Calu3 (cell line): ENCODE results near the gene BECN2. TPM values are rescaled to one million over a fixed set of nuclear protein-coding genes. Genes with fewer than 3 reads are reported as not detected.

Experiments used
- BruUV-seq: library from RNA; stranded (reverse); fragments of 400-500 nt; replicated peaks from 2 replicates; lab custom pipeline; 2021; lab: Mats Ljungman, UMichigan
- CTCF ChIA-PET: fragments of 300-600 bp; sonication (Branson Sonifier 250); formaldehyde crosslinking; loops from one replicate; lab custom pipeline; 2022; ENCODE audit warnings: antibody characterized with exemption; lab: Charles Lee
- DNase-seq: peaks from one replicate; pipeline ENCODE4 v3.0.0; 2022
- H3K27ac Mint-ChIP-seq: one replicate; pipeline ENCODE4 v1.8.0; 2022; ENCODE audit warnings: mixed read lengths; ENCODE audit not compliant: unreplicated experiment
- H3K27me3 Mint-ChIP-seq: one replicate; pipeline ENCODE4 v1.8.0; 2022; ENCODE audit warnings: mixed read lengths; ENCODE audit not compliant: unreplicated experiment
- H3K36me3 Mint-ChIP-seq: one replicate; pipeline ENCODE4 v1.8.0; 2022; ENCODE audit warnings: mild to moderate bottlenecking, moderate library complexity, mixed read lengths; ENCODE audit not compliant: insufficient read depth, unreplicated experiment
- H3K4me1 Mint-ChIP-seq: one replicate; pipeline ENCODE4 v1.8.0; 2022; ENCODE audit warnings: mild to moderate bottlenecking, low read depth, mixed read lengths; ENCODE audit not compliant: unreplicated experiment
- H3K4me3 Mint-ChIP-seq: one replicate; pipeline ENCODE4 v1.8.0; 2022; ENCODE audit warnings: mild to moderate bottlenecking, low read depth, moderate library complexity, mixed read lengths; ENCODE audit not compliant: unreplicated experiment
- H3K9me3 Mint-ChIP-seq: one replicate; pipeline ENCODE4 v1.8.0; 2022; ENCODE audit warnings: low read depth, mixed read lengths; ENCODE audit not compliant: unreplicated experiment
- intact Hi-C: fragments of 100-400 bp; cut with micrococcal nuclease; formaldehyde crosslinking; loops from one replicate; pipeline ENCODE4 v1.10.0; 2022; ENCODE audit not compliant: unreplicated experiment
- total RNA-seq: library from RNA; stranded (reverse); gene quantifications from 2 replicates; pipeline ENCODE4 v1.2.3, GENCODE V29; 2022
- TF ChIP-seq, protein P1 (sequence below): fragments of 200-600 bp; IDR thresholded peaks from one replicate; pipeline ENCODE4 v1.8.0; 2022; ENCODE audit warnings: antibody characterized with exemption; ENCODE audit not compliant: unreplicated experiment

Gene BECN2
- total RNA-seq, 1 experiment from 2014 or later, result not detected

DNA sequence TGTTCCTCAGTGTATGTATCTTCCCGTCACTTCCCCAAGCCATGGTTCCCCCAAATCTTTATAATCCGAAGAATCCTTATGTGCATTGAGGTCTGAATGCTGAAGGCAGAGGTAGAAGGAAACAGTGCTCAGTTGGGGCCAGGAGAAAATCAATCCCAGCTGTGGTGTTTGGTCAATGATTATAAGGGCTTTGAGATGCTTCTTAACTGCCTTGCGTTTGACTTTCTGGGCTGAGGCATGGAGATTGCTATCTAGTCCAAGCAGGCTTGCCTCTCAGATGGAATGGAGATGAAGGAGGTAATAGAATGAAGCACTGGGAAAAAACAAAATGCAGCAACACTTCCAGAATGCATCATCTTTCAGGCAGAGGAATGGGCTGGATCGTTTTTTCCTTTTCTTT is 44.9 kb downstream of the BECN2 start:
- DNase-seq, result no peak
- no peaks in the 10 kb centered on the region for H3K27me3 Mint-ChIP-seq
- no peaks in the 10 kb centered on the region for H3K9me3 Mint-ChIP-seq
- no peak overlapping the region for H3K27ac Mint-ChIP-seq
- BruUV-seq, result no TSS peak
- H3K4me1 Mint-ChIP-seq, result peaks cover 9% of the 10 kb centered on the region
- CTCF ChIA-PET, result no interaction called here
- TF ChIP-seq, protein P1, sequence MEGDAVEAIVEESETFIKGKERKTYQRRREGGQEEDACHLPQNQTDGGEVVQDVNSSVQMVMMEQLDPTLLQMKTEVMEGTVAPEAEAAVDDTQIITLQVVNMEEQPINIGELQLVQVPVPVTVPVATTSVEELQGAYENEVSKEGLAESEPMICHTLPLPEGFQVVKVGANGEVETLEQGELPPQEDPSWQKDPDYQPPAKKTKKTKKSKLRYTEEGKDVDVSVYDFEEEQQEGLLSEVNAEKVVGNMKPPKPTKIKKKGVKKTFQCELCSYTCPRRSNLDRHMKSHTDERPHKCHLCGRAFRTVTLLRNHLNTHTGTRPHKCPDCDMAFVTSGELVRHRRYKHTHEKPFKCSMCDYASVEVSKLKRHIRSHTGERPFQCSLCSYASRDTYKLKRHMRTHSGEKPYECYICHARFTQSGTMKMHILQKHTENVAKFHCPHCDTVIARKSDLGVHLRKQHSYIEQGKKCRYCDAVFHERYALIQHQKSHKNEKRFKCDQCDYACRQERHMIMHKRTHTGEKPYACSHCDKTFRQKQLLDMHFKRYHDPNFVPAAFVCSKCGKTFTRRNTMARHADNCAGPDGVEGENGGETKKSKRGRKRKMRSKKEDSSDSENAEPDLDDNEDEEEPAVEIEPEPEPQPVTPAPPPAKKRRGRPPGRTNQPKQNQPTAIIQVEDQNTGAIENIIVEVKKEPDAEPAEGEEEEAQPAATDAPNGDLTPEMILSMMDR, result no peak
- H3K36me3 Mint-ChIP-seq, result no peaks in the 10 kb centered on the region
- H3K4me3 Mint-ChIP-seq, result no peak overlapping the region
- intact Hi-C loops, result no loop called here

DNA sequence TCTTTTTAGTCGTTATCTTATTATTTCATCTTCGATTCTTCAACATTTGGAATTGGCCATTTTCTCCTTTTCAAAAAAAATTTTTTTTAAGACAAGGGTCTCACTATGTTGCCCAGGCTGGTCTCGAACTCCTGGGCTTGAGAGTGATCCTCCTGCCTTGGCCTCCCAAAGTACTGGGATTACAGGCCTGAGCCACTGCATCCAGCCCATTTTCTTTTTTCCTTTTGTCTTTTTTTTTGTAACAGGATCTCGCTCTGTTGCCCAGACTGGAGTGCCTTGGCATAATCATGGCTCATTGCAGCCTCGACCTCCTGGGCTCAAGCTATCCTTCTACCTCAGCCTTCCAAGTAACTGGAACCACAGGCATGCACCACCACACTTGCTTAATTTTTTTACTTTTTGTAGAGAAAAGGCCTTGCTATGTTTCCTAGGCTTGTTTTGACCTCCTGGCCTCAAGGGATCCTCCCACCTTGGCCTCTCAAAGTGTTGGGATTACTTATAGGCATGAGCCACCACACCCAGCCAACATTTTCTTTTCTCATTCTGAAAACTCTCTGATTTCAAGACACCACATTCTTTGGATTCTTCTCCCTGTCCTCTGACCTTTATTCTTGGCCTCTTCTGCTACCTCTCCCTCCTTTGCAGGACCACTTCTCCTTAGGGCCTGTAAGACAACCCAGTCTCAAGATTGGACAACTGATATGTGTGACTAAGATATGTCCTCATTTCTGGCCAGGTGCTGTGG is 47.4 kb downstream of the BECN2 start:
- Mint-ChIP-seq H3K27ac (no peak overlapping the region), H3K4me3 (no peak overlapping the region), H3K36me3 (no peaks in the 10 kb centered on the region), H3K9me3 (no peaks in the 10 kb centered on the region), H3K27me3 (no peaks in the 10 kb centered on the region), H3K4me1 (no peaks in the 10 kb centered on the region)
- intact Hi-C loops, result no loop called here
- BruUV-seq, result no TSS peak
- CTCF ChIA-PET, result no interaction called here
- DNase-seq, result no peak
- TF ChIP-seq, protein P1, result no peak

DNA sequence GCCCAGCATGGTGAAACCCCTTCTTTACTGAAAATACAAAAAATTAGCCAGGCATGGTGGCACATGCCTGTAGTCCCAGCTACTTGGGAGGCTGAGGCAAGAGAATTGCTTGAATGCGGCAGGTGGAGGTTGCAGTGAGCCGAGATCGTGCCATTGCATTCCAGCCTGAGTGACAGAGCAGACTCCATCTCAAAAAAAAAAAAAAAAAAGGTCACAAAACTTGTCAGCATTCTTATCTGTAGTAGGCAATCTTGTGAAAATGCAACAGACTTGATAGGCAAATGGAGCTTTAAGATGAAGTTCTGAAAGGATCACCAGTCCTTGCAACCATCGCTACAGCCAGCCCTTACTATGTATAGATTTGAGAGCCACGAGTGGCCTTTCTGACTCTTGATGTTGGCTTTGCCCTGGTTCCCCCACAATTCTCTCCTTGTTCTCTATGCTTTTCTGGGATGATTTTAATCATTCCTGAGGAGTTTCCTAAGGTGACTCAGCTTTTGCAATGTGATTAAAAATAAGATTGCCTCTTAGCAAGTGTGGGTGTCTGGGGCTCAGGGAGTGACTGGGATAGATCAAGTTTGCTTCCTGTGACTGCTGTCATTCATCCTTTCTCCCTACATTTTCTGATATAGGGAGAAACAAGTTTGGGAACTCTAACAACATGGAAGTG is 48.4 kb downstream of the BECN2 start:
- no TSS peak for BruUV-seq
- Mint-ChIP-seq H3K4me3 (no peak overlapping the region), H3K36me3 (no peaks in the 10 kb centered on the region), H3K27ac (no peak overlapping the region), H3K4me1 (no peaks in the 10 kb centered on the region), H3K9me3 (no peaks in the 10 kb centered on the region), H3K27me3 (no peaks in the 10 kb centered on the region)
- CTCF ChIA-PET, result interaction anchor here (0.7 kb wide), 2 partner anchors 19 to 77 kb away, joined by 4 to 6 read pairs; no protein-coding TSS in a partner anchor
- intact Hi-C loops, result no loop called here
- no peak for DNase-seq
- TF ChIP-seq, protein P1, result no peak

DNA sequence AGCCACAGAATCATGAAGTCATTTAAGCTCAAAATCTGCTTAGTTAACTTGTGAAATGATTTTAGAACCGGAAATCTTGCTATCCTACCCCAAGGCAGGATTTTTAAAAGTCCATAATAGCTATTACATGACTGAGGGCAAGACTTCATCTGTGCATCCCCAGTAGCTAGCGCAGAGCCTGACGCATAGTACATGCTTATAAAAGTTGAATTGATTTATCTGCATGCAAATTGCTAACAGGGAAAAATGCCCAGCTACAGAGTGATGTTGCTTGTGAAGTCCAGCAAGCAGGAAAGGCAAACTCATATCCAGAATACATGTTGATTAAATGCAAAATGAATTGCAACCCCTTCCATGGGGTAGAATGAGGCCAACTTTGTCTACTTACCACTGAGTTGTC is 49.4 kb downstream of the BECN2 start:
- Mint-ChIP-seq H3K27me3 (no peaks in the 10 kb centered on the region), H3K4me1 (no peaks in the 10 kb centered on the region), H3K4me3 (no peak overlapping the region), H3K36me3 (no peaks in the 10 kb centered on the region), H3K27ac (no peak overlapping the region), H3K9me3 (no peaks in the 10 kb centered on the region)
- CTCF ChIA-PET, result no interaction called here
- intact Hi-C loops, result no loop called here
- no TSS peak for BruUV-seq
- TF ChIP-seq, protein P1, result no peak
- no peak for DNase-seq

Other genes with a start within 250 kb of the BECN2 start
- gene EXO1, start 109.6 kb upstream of the BECN2 start, total RNA-seq, result 19.9 and 36.3 TPM in 2 replicates
- not detected in 2 replicates for gene MAP1LC3C, start 41.3 kb downstream of the BECN2 start, total RNA-seq